Neuron (in vitro differentiated cells): ENCODE results near the gene LIAS.
"Not testable (repeated sequence)": the region's sequence is repeated elsewhere in the genome, so short reads cannot be mapped to it uniquely, and the experiment has no call there.

Experiments used
- H2AFZ ChIP-seq: one replicate; pipeline ENCODE4 v1.6.1; 2013; ENCODE audit warnings: low read depth, mild to moderate bottlenecking, inconsistent platforms, low read length, moderate library complexity
- H3K27me3 ChIP-seq: one replicate; pipeline ENCODE4 v1.6.1; 2013; ENCODE audit warnings: low read length; ENCODE audit not compliant: insufficient read depth
- H3K36me3 ChIP-seq: one replicate; pipeline ENCODE4 v1.6.1; 2013; ENCODE audit warnings: low read length; ENCODE audit not compliant: insufficient read depth
- H3K4me1 ChIP-seq: one replicate; pipeline ENCODE4 v1.6.1; 2013; ENCODE audit warnings: low read length; ENCODE audit not compliant: insufficient read depth
- H3K4me3 ChIP-seq: 2 replicates; pipeline ENCODE4 v1.5.1; 2013; ENCODE audit warnings: mild to moderate bottlenecking, low read length, moderate library complexity
- H3K9me3 ChIP-seq: one replicate; pipeline ENCODE4 v1.6.1; 2013; ENCODE audit warnings: low read length

Gene LIAS

DNA sequence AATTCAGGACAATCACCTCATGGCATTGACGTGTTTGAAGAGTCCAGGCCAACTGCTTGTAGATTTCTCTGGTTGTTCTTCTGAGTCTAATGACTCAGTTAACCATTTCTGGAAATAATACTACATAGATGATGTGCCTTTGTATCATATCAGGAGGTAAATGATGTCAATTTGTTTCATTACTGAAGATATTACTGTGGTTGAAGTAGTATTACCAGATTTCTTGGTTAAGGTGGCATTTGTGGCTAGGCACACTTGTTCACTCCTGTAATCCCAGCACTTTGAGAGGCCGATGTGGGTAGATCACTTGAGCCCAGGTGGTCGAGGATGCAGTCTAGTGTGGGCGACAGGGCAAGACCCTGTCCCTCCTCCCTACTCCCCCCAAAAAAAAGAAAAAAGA lies 15.9 kb upstream of the LIAS start:
- H3K4me1 ChIP-seq: no peaks in the 10 kb centered on the region
- no peaks in the 10 kb centered on the region for H3K36me3 ChIP-seq
- H3K4me3 ChIP-seq: no peak overlapping the region

DNA sequence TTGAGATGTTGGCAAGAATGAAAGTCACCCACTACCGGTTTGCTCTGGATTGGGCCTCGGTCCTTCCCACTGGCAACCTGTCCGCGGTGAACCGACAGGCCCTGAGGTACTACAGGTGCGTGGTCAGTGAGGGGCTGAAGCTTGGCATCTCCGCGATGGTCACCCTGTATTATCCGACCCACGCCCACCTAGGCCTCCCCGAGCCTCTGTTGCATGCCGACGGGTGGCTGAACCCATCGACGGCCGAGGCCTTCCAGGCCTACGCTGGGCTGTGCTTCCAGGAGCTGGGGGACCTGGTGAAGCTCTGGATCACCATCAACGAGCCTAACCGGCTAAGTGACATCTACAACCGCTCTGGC lies 12.4 kb upstream of the LIAS start:
- Histone ChIP-seq H3K4me3 (no peak overlapping the region), H3K4me1 (no peaks in the 10 kb centered on the region), H2AFZ (no peak overlapping the region), H3K9me3 (no peaks in the 10 kb centered on the region), H3K36me3 (no peaks in the 10 kb centered on the region), H3K27me3 (no peaks in the 10 kb centered on the region)

More for the DNA sequence above, 15.9 kb upstream of the LIAS start:
- no peaks in the 10 kb centered on the region for H3K27me3 ChIP-seq
- H2AFZ ChIP-seq: no peak overlapping the region
- H3K9me3 ChIP-seq: no peaks in the 10 kb centered on the region

DNA sequence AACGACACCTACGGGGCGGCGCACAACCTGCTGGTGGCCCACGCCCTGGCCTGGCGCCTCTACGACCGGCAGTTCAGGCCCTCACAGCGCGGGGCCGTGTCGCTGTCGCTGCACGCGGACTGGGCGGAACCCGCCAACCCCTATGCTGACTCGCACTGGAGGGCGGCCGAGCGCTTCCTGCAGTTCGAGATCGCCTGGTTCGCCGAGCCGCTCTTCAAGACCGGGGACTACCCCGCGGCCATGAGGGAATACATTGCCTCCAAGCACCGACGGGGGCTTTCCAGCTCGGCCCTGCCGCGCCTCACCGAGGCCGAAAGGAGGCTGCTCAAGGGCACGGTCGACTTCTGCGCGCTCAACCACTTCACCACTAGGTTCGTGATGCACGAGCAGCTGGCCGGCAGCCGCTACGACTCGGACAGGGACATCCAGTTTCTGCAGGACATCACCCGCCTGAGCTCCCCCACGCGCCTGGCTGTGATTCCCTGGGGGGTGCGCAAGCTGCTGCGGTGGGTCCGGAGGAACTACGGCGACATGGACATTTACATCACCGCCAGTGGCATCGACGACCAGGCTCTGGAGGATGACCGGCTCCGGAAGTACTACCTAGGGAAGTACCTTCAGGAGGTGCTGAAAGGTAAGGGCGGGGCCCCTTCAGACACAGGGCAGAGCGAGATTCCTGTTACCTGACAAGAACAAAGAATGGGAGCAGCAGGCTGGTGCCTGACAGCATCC lies 11.8 kb upstream of the LIAS start:
- Histone ChIP-seq H3K9me3 (no peaks in the 10 kb centered on the region), H2AFZ (no peak overlapping the region), H3K4me3 (no peak overlapping the region), H3K27me3 (no peaks in the 10 kb centered on the region), H3K4me1 (no peaks in the 10 kb centered on the region), H3K36me3 (peaks cover 2% of the 10 kb centered on the region)

DNA sequence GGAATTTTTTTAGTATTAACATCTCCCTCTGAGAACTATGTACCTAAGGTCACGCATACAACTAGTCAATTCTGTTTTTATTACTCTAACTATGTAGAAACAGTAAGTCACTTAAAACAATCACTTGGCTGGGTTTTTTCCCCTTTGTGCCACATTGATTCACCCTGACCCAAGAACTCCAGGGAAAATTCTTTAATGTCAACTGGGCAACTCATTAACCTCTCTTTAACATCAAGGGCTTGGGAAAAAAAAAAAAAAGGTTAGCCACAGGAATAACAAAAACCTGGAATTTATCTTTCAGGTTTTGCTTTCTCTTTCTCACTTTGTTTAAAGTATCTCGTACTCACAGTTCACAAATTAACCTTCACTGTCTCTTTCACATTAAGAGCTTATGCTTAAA lies 8.2 kb upstream of the LIAS start:
- Histone ChIP-seq H3K9me3 (no peaks in the 10 kb centered on the region), H2AFZ (no peak overlapping the region), H3K36me3 (peaks cover 38% of the 10 kb centered on the region), H3K4me3 (no peak overlapping the region), H3K27me3 (no peaks in the 10 kb centered on the region), H3K4me1 (no peaks in the 10 kb centered on the region)

DNA sequence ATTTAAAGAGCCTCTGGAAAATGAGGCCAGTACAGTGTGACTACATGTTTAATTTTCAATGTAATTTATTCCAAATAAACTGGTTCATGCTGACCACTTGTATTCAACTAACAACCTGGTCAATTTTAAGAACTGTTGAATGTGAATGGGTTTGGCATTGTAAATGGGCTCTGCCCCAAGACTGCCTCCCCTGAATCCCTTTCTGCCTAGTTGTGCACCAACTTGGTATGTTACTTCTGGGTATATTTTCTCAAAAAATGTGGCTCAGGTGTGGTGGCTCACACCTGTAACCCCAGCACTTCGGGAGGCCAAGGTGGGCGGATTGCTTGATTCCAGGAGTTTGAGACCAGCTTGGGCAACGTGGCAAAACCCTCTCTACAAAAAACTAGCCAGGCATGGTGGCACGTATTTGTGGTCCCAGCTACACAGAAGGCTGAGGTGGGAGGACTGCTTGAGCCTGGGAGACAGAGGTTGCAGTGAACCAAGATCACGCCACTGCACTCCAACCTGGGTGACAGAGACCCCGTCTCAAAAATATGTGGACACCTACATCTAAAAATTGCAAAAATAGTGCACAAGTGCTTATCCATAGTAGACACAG lies 7.3 kb upstream of the LIAS start:
- Histone ChIP-seq H3K9me3 (no peaks in the 10 kb centered on the region), H3K36me3 (peaks cover 47% of the 10 kb centered on the region), H3K4me1 (peaks cover 2% of the 10 kb centered on the region)

DNA sequence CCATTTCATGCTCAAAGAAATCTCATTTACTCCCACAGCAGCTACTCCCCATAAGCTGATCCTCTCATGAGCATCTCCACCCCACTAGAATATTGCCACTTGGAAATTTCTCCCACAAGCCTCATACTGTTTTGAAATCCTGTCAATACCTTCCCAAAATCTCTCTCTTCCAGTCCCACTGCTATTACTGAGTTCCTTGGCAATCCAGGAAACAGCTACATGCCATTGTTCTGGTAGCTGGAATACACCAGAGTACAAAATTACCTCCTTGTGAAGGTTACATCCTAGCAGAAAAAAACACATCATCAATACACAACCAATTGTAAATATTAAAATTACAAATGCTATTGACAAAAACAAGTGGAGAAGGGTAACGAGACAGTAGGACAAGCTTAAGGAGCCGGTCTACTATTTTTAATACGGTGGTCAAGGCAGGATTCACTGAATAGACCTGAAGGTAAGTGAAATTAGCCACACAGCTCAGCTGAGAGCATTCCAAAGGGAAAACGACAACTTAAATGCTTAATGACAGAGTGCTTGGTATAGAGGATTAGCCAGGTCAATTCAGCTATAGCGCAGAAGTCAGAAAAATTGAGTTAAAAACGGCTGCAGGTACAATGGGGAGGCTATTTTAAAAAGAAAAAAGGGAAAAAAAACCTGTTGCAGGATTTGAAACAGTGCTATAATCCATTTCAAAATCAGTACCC lies 6.5 kb upstream of the LIAS start:
- no peak overlapping the region for H3K4me3 ChIP-seq
- no peaks in the 10 kb centered on the region for H3K9me3 ChIP-seq
- H3K4me1 ChIP-seq: peaks cover 10% of the 10 kb centered on the region
- H3K27me3 ChIP-seq: no peaks in the 10 kb centered on the region
- peaks cover 55% of the 10 kb centered on the region for H3K36me3 ChIP-seq
- H2AFZ ChIP-seq: no peak overlapping the region

More for the DNA sequence above, 7.3 kb upstream of the LIAS start:
- Histone ChIP-seq H3K27me3 (no peaks in the 10 kb centered on the region), H3K4me3 (no peak overlapping the region), H2AFZ (no peak overlapping the region)

DNA sequence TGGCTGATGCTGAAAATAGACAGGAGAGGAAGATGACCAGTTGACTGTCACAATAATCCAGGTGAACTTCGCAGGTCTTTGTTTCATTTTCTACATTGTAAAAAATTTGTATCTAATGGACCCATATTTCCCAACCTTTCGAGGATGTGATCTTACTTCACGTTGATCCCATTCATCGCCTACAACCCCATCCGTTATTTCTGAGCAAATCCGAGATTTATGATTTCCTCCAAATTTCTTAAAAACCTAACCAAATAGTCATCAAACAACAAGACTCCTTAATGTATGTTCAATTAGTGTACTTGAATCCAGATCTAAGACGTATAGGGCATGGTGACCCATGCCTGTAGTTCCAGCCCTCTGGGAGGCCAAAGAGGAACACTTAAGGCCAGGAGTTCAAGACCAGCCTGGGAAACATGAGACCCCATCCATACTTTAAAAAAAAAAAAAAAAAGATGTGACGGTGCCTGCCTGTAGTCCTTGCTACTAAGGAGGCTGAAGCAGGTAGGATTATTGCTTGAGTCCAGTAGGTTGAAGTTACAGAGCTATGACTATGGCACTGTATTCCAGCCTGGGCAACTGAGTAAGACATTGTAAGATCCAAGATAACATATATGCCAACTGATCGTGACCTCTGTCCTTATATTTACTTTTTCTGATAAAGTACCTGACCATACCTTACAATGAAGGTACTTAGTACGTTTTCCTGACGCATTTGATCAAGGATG lies 5.8 kb upstream of the LIAS start:
- Histone ChIP-seq H3K4me1 (peaks cover 16% of the 10 kb centered on the region), H3K27me3 (no peaks in the 10 kb centered on the region), H3K9me3 (no peaks in the 10 kb centered on the region), H2AFZ (no peak overlapping the region), H3K36me3 (peaks cover 62% of the 10 kb centered on the region), H3K4me3 (no peak overlapping the region)

DNA sequence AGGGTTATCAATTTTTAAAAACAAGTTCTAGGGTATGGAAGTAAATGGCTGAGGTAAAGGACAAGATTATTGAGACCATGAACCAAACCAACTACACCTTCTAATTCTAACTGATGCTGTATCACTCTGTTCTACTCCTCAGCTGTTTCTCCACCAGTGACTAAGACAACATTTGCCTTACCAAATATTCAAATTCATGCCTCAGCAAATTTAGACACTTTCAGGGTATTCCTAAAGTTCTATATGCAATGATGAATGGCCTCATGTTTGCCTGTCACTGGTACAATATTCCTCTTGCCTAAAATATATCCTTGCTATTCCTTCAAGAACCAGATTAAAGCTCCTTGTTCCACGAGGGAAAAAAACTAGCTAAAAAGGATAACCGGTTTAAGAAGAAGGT lies 5.1 kb upstream of the LIAS start:
- Histone ChIP-seq H3K36me3 (peaks cover 63% of the 10 kb centered on the region), H3K4me3 (no peak overlapping the region), H3K9me3 (no peaks in the 10 kb centered on the region), H3K4me1 (peaks cover 16% of the 10 kb centered on the region), H2AFZ (no peak overlapping the region), H3K27me3 (no peaks in the 10 kb centered on the region)

DNA sequence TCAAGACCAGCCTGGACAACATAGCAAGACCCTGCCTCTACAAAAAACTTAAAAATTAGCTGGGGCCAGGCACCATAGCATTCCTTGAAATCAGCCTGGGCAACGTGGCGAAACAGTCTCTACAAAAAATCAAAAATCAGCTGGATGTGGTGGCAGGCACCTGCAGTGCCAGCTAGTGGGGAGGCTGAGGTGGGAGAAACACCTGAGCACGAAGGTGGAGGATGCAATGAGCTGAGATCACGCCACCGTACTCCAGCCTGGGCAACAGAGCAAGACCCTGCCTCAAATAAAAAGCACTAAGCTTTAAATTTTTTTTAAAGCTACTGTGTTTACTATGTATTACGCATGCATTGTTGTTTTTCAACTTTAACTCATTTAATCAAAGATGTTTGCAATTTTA lies 3.4 kb upstream of the LIAS start:
- H3K4me3 ChIP-seq: no peak overlapping the region
- peaks cover 19% of the 10 kb centered on the region for H3K4me1 ChIP-seq
- peaks cover 63% of the 10 kb centered on the region for H3K36me3 ChIP-seq
- no peak overlapping the region for H2AFZ ChIP-seq
- H3K27me3 ChIP-seq: no peaks in the 10 kb centered on the region
- H3K9me3 ChIP-seq: no peaks in the 10 kb centered on the region

DNA sequence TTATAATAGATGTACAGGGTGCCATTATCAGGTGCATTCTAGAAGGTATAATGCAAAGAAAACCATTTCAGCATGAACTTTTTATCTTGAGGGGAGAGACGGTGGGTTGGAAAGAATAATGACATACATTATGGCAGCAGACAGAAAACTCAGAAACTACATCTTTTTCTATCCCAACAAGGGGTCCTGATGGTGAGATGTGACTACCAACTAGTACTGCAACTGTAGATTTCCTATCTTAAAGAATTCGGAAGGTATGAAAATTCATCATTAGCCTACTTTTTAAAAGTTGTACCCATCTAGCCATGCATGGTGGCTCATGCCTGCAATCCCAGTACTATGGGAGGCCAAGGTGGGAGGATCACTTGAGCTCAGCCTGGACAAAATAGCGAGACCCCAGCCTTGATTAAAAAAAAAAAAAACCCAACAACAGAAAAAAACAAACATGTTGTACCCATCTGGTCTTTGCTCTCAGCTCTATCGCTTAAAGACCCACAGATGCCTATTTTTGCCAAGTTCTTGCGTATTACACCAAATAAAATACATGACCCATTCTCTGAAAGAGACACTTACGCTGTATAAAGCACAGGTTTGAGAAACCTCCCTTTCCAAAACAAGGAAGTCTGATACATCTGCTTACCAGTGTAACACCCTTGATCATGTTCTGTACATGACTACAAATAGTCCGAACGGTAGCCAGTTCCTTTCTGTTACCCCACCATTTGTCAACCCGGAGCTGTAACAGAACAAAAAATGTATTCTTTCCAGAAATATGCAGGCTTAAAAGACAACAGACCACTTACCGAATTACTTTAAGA lies 1.7 kb upstream of the LIAS start:
- H3K4me1 ChIP-seq: peaks cover 19% of the 10 kb centered on the region
- H3K36me3 ChIP-seq: peaks cover 60% of the 10 kb centered on the region
- H3K27me3 ChIP-seq: no peaks in the 10 kb centered on the region
- peak overlapping the region; percentile 70 for H3K4me3 ChIP-seq
- no peaks in the 10 kb centered on the region for H3K9me3 ChIP-seq
- H2AFZ ChIP-seq: no peak overlapping the region

DNA sequence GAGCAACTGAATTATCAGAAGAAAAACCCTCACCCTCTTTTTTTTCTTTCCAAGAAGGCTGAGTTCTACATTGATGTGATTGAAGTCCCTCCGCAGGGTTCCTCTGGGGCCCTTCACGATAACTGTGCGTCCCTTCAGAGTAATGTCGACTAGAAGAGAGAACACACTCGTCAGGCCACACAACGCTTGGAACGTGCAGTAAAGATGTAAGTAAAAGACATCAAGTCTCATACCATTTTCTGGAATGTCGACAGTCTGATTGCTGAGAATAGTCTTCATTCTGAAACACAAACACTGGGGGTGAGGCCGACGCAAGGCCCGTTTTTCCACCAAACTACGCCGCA lies 723 bp upstream of the LIAS start:
- Histone ChIP-seq H3K4me3 (peak overlapping the region; percentile 70), H3K4me1 (peaks cover 19% of the 10 kb centered on the region), H3K36me3 (peaks cover 56% of the 10 kb centered on the region)
- H2AFZ ChIP-seq, H3K27me3 ChIP-seq, H3K9me3 ChIP-seq: not testable (repeated sequence)

DNA sequence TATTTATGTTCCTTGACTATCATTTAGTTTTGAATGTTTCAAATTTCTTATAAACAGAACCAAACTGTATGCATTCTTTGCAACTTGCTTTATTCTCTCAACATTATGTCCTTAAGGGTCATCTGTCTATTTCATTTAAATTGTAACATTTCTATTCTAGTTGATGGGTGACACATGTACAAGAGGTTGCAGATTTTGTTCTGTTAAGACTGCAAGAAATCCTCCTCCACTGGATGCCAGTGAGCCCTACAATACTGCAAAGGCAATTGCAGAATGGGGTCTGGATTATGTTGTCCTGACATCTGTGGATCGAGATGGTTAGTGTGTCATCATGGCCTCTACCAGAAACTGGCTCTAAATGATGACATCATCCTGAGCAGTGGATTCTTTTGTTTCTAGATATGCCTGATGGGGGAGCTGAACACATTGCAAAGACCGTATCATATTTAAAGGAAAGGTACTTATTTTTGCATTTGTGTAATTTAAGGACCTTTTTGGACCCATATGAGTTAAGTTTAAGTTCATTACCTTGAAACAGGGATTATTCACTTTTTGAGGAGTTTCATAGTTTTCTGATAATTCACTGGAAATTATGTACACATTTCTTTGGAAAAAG lies 6.1 kb downstream of the LIAS start:
- no peak overlapping the region for H3K4me3 ChIP-seq
- H2AFZ ChIP-seq: no peak overlapping the region
- no peaks in the 10 kb centered on the region for H3K9me3 ChIP-seq
- H3K27me3 ChIP-seq: no peaks in the 10 kb centered on the region
- peaks cover 17% of the 10 kb centered on the region for H3K36me3 ChIP-seq
- no peaks in the 10 kb centered on the region for H3K4me1 ChIP-seq
